HCT116 (cell line): ENCODE results near the gene FAM120A. TPM values are rescaled to one million over a fixed set of nuclear protein-coding genes. Genes with fewer than 3 reads are reported as not detected.

Source experiments
- ATAC-seq: fragments of 200-7000 bp; cut with Tn5 transposase; 2 replicates; pipeline ENCODE4 v1.9.1; 2020; ENCODE audit warnings: mild to moderate bottlenecking, moderate library complexity
- BruUV-seq: library from RNA; stranded (reverse); fragments of 400-500 nt; replicated peaks from 2 replicates; lab custom pipeline; 2021; lab: Mats Ljungman, UMichigan
- CTCF ChIA-PET: fragments of 300-600 bp; sonication (Branson Sonifier 250); formaldehyde crosslinking; loops from one replicate; lab custom pipeline; 2021; ENCODE audit warnings: antibody characterized with exemption; lab: Charles Lee
- POLR2A ChIA-PET: fragments of 300-600, 350-600 bp; sonication (Branson Sonifier 250); formaldehyde crosslinking; loops from one replicate; lab custom pipeline; 2021; ENCODE audit warnings: antibody characterized with exemption; lab: Charles Lee
- RAD21 ChIA-PET, 2 experiments: fragments of 300-600 bp; sonication (Branson Sonifier 250); formaldehyde crosslinking; loops; one replicate each; lab custom pipeline; 2023; ENCODE audit warnings: low total read pairs in 2 of 2; ENCODE audit not compliant: uncharacterized antibody in 2 of 2, unreplicated experiment in 2 of 2, low non-redundant PET in 1 of 2; lab: Charles Lee
- DNase-seq: peaks from one replicate; pipeline ENCODE4 v3.0.0-alpha.2; 2010; ENCODE audit warnings: low read depth, low spot score
- H2AFZ ChIP-seq: fragments of 200-600 bp; shearing (Covaris generic), sonication (generic); 2 replicates; pipeline ENCODE4 v1.6.1; 2017; ENCODE audit warnings: low read depth, mixed run types, mixed read lengths, antibody characterized with exemption, low read length; ENCODE audit not compliant: poor library complexity, severe bottlenecking
- H3K27ac ChIP-seq: 2 replicates; pipeline ENCODE4 v1.5.1; 2012; ENCODE audit warnings: low read depth, low read length
- H3K27me3 ChIP-seq: fragments of 200-600 bp; sonication (generic); 2 replicates; pipeline ENCODE4 v1.6.1; 2016; ENCODE audit warnings: mixed run types, low read length, mixed read lengths; ENCODE audit not compliant: insufficient read depth
- H3K36me3 ChIP-seq, 2 experiments: fragments of 200-500 bp in 1 of 2; fragments of 200-600 bp in 1 of 2; sonication (Bioruptor generic) in 1 of 2; sonication (generic) in 1 of 2; 2 replicates each; pipeline versions ENCODE4 v1.5.1 to v1.6.1; 2014 to 2016; ENCODE audit warnings: low read length in 2 of 2, inconsistent platforms in 1 of 2, mixed read lengths in 1 of 2, mixed run types in 1 of 2; ENCODE audit not compliant: insufficient read depth in 2 of 2, control insufficient read depth in 1 of 2
- H3K4me1 ChIP-seq, 2 experiments: fragments of 200-600 bp in 1 of 2; sonication (generic) in 1 of 2; 2 replicates each; pipeline versions ENCODE4 v1.5.1 to v1.6.1; 2012 to 2017; ENCODE audit warnings: low read length in 2 of 2, inconsistent platforms in 1 of 2, mild to moderate bottlenecking in 1 of 2, mixed read lengths in 1 of 2, mixed run types in 1 of 2, moderate library complexity in 1 of 2; ENCODE audit not compliant: insufficient read depth in 2 of 2, control insufficient read depth in 1 of 2
- H3K4me2 ChIP-seq: fragments of 200-600 bp; sonication (generic); 2 replicates; pipeline ENCODE4 v1.6.1; 2017; ENCODE audit warnings: mixed run types, low read length, mixed read lengths
- H3K4me3 ChIP-seq, 2 experiments: fragments of 200-600 bp in 1 of 2; sonication (generic) in 1 of 2; replicated peaks in 1 of 2; 2 replicates each; pipeline ENCODE4 v1.5.1; 2011 to 2016; ENCODE audit warnings: low read length in 2 of 2, control low read depth in 1 of 2, low read depth in 1 of 2, mild to moderate bottlenecking in 1 of 2, mixed read lengths in 1 of 2, mixed run types in 1 of 2
- H3K79me2 ChIP-seq: fragments of 200-600 bp; sonication (generic); 2 replicates; pipeline ENCODE4 v1.6.1; 2017; ENCODE audit warnings: mild to moderate bottlenecking, mixed run types, low read length, moderate library complexity, mixed read lengths; ENCODE audit not compliant: insufficient read depth
- H3K9ac ChIP-seq: fragments of 200-600 bp; sonication (generic); 2 replicates; pipeline ENCODE4 v1.6.1; 2016; ENCODE audit warnings: low read length, mixed read lengths
- H3K9me2 ChIP-seq: fragments of 200-600 bp; sonication (generic), shearing (Covaris generic); 2 replicates; pipeline ENCODE4 v1.6.1; 2017; ENCODE audit warnings: mixed run types, mild to moderate bottlenecking, moderate library complexity; ENCODE audit not compliant: insufficient read depth
- H3K9me3 ChIP-seq, 2 experiments: fragments of 200-500 bp in 1 of 2; fragments of 200-600 bp in 1 of 2; sonication (Bioruptor generic) in 1 of 2; sonication (generic) in 1 of 2; 2 replicates each; pipeline ENCODE4 v1.6.1; 2014 to 2017; ENCODE audit warnings: low read length in 2 of 2, mixed read lengths in 2 of 2, inconsistent platforms in 1 of 2, low read depth in 1 of 2, mild to moderate bottlenecking in 1 of 2, mixed run types in 1 of 2, moderate library complexity in 1 of 2; ENCODE audit not compliant: control insufficient read depth in 1 of 2, insufficient read depth in 1 of 2
- H4K20me1 ChIP-seq: fragments of 200-600 bp; sonication (generic), shearing (Covaris generic); 2 replicates; pipeline ENCODE4 v1.6.1; 2017; ENCODE audit warnings: mixed run types, mild to moderate bottlenecking, moderate library complexity; ENCODE audit not compliant: insufficient read depth
- ATF3 ChIP-seq: IDR thresholded peaks from 2 replicates; pipeline ENCODE4 v1.6.1; 2012
- CBX3 ChIP-seq: IDR thresholded peaks from 2 replicates; pipeline ENCODE4 v1.6.1; 2012; ENCODE audit warnings: low read depth
- CEBPB ChIP-seq: IDR thresholded peaks from 2 replicates; pipeline ENCODE4 v1.6.1; 2012; ENCODE audit warnings: low read depth
- CTCF ChIP-seq, 3 experiments: fragments of 200-600 bp in 1 of 3; sonication (generic) in 1 of 3; IDR thresholded peaks in 2 of 3; conservative IDR thresholded peaks in 1 of 3; 2 replicates each; pipeline ENCODE4 v1.5.1; 2012 to 2017; ENCODE audit warnings: low read depth in 2 of 3, low read length in 2 of 3, antibody characterized with exemption in 1 of 3, borderline replicate concordance in 1 of 3, control low read depth in 1 of 3, mild to moderate bottlenecking in 1 of 3, mixed read lengths in 1 of 3, mixed run types in 1 of 3, moderate library complexity in 1 of 3; ENCODE audit not compliant: insufficient read depth in 1 of 3
- ELF1 ChIP-seq: IDR thresholded peaks from 2 replicates; pipeline ENCODE4 v1.6.1; 2012; ENCODE audit warnings: low read depth, borderline replicate concordance
- EZH2 ChIP-seq: fragments of 200-600 bp; sonication (generic); IDR thresholded peaks from 2 replicates; pipeline ENCODE4 v1.6.1; 2017; ENCODE audit warnings: antibody characterized with exemption, mixed run types
- EZH2phosphoT487 ChIP-seq: fragments of 200-600 bp; IDR thresholded peaks from 2 replicates; pipeline ENCODE4 v1.6.1; 2018; ENCODE audit warnings: antibody characterized with exemption, borderline replicate concordance
- MAX ChIP-seq: IDR thresholded peaks from 2 replicates; pipeline ENCODE4 v1.6.1; 2012
- POLR2A ChIP-seq: IDR thresholded peaks from 2 replicates; pipeline ENCODE4 v1.7.0; 2011; ENCODE audit warnings: borderline replicate concordance; ENCODE audit not compliant: insufficient read depth, insufficient read length; ENCODE audit errors: extremely low read depth
- POLR2AphosphoS5 ChIP-seq: IDR thresholded peaks from 2 replicates; pipeline ENCODE4 v1.6.1; 2011; ENCODE audit warnings: mild to moderate bottlenecking, low read depth, low read length, moderate library complexity
- RAD21 ChIP-seq: IDR thresholded peaks from 2 replicates; pipeline ENCODE4 v1.6.1; 2012; ENCODE audit warnings: low read depth, mild to moderate bottlenecking
- REST ChIP-seq: IDR thresholded peaks from 2 replicates; pipeline ENCODE4 v1.6.1; 2012; ENCODE audit warnings: low read depth
- SIN3A ChIP-seq: IDR thresholded peaks from 2 replicates; pipeline ENCODE4 v1.6.1; 2012; ENCODE audit warnings: low read depth
- SRF ChIP-seq: IDR thresholded peaks from 2 replicates; pipeline ENCODE4 v1.6.1; 2012; ENCODE audit warnings: low read depth
- TCF7L2 ChIP-seq: IDR thresholded peaks from 2 replicates; pipeline ENCODE4 v1.7.0; 2011; ENCODE audit warnings: borderline replicate concordance, inconsistent platforms; ENCODE audit not compliant: insufficient read depth, insufficient read length; ENCODE audit errors: extremely low read depth
- ZFX ChIP-seq: fragments of 450-650 bp; IDR thresholded peaks from 2 replicates; pipeline ENCODE4 v1.6.1; 2017
- intact Hi-C: fragments of 100-400 bp; cut with micrococcal nuclease; formaldehyde crosslinking; loops from 2 replicates; pipeline ENCODE4 v1.10.0; 2022
- total RNA-seq: library from RNA; stranded (reverse); gene quantifications from one replicate; pipeline ENCODE4 v1.2.1, GENCODE V29; 2021; ENCODE audit not compliant: unreplicated experiment

FAM120A gene
- total RNA-seq, 1 experiment from 2014 or later: 122 TPM

- no peak overlapping the region for H3K27ac ChIP-seq
- ATAC-seq: no peak
- no peaks in the 10 kb centered on the region for H3K27me3 ChIP-seq
- BruUV-seq: no TSS peak
- intact Hi-C loops: no loop called here
- H3K4me1 ChIP-seq: peaks cover 12 to 20% of the 10 kb centered on the region in 2 experiments
- RAD21 ChIA-PET: no interaction called here
- H2AFZ ChIP-seq: no peak overlapping the region
- no peaks in the 10 kb centered on the region for H3K9me3 ChIP-seq
- no peak overlapping the region for H3K9ac ChIP-seq
- no peak overlapping the region for H3K4me2 ChIP-seq
- TF ChIP-seq MAX (no peak), TCF7L2 (no peak), CEBPB (no peak), CTCF (IDR thresholded peaks at IDR 0.05 in 2 of 3, conservative IDR thresholded peaks at IDR 0.05 in 1 of 3; ENCODE audit: borderline replicate concordance in 1 of 3, insufficient read depth in 1 of 3, low read depth in 2 of 3, low read length in 2 of 3) (no peak), SIN3A (no peak), RAD21 (no peak), POLR2A (no peak), EZH2 (no peak), POLR2AphosphoS5 (no peak), ZFX (no peak), REST (no peak), CBX3 (no peak), ELF1 (no peak), SRF (no peak), ATF3 (no peak), EZH2phosphoT487 (no peak)
- peaks cover 26% of the 10 kb centered on the region; the same call in 1 of the 2 replicates for H4K20me1 ChIP-seq
- no peaks in the 10 kb centered on the region for H3K36me3 ChIP-seq
- DNase-seq: no peak
- CTCF ChIA-PET: no interaction called here
- no peaks in the 10 kb centered on the region for H3K9me2 ChIP-seq
- POLR2A ChIA-PET: no interaction called here
- peaks cover 100% of the 10 kb centered on the region for H3K79me2 ChIP-seq
- no peak overlapping the region for H3K4me3 ChIP-seq
These were observed 14.4 kb downstream of the FAM120A start for GRCh38 chr9:93465855-93466254.
